Measurements from ENCODE around the gene SURF4. TPM values are rescaled to one million over a fixed set of nuclear protein-coding genes. Genes with fewer than 3 reads are reported as not detected.

Gene SURF4
- total RNA-seq, 2 donors from 2014 or later: 178 to 187 TPM

DNA sequence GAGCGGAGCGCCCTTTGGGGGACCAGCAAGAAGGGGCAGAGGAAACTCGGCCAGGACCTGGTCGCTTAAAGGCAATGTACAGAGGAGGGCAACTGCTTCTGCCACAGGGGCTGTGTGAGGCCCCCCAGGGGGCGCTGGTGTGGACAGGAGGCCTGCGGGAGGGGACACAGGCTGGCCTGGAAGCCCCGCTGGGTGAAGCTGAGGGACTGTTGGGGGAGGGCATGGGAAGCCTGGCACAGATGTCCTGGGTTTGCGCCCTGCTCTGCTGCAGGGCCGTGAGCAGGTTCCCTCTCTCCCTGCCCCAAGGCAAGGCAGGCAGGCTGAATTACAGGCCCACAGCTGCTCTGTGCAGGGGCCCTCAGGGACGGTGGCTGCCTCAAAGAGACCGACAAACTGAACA is 33.3 kb downstream of the SURF4 start:
- DNase-seq: peak; percentile 71
- H3K9me3 ChIP-seq (ENCODE audit: control insufficient read depth, low read length): no peaks in the 10 kb centered on the region
- H3K4me3 ChIP-seq (ENCODE audit: low read length): no peak overlapping the region
- H3K27me3 ChIP-seq (ENCODE audit: control insufficient read depth, insufficient read depth, low read length, poor library complexity, severe bottlenecking): no peaks in the 10 kb centered on the region
- 81 to 91% methylated on average over 7 to 11 of the region's 11 CpGs for WGBS, 2 experiments (ENCODE audit: insufficient coverage in 1 of 2, insufficient read length in 1 of 2)
- TF ChIP-seq, protein P1, sequence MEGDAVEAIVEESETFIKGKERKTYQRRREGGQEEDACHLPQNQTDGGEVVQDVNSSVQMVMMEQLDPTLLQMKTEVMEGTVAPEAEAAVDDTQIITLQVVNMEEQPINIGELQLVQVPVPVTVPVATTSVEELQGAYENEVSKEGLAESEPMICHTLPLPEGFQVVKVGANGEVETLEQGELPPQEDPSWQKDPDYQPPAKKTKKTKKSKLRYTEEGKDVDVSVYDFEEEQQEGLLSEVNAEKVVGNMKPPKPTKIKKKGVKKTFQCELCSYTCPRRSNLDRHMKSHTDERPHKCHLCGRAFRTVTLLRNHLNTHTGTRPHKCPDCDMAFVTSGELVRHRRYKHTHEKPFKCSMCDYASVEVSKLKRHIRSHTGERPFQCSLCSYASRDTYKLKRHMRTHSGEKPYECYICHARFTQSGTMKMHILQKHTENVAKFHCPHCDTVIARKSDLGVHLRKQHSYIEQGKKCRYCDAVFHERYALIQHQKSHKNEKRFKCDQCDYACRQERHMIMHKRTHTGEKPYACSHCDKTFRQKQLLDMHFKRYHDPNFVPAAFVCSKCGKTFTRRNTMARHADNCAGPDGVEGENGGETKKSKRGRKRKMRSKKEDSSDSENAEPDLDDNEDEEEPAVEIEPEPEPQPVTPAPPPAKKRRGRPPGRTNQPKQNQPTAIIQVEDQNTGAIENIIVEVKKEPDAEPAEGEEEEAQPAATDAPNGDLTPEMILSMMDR (conservative IDR thresholded peaks at IDR 0.05): no peak
- Mint-ChIP-seq H3K27me3 (ENCODE audit: insufficient read depth) (no peaks in the 10 kb centered on the region), H3K36me3 (ENCODE audit: low read depth) (peaks cover 76% of the 10 kb centered on the region), H3K9me3 (no peaks in the 10 kb centered on the region), H3K4me1 (peaks cover 8% of the 10 kb centered on the region), H3K4me3 (no peak overlapping the region), H3K27ac (no peak overlapping the region)
- H3K36me3 ChIP-seq (ENCODE audit: control insufficient read depth, insufficient read depth, low read length): peaks cover 65% of the 10 kb centered on the region
- H3K27ac ChIP-seq (ENCODE audit: low read depth, low read length): no peak overlapping the region
- no peak overlapping the region for H3K9ac ChIP-seq (ENCODE audit: extremely low read depth, low read length, poor library complexity, severe bottlenecking)
- H3K4me1 ChIP-seq (ENCODE audit: control insufficient read depth, insufficient read depth, low read length): no peaks in the 10 kb centered on the region

DNA sequence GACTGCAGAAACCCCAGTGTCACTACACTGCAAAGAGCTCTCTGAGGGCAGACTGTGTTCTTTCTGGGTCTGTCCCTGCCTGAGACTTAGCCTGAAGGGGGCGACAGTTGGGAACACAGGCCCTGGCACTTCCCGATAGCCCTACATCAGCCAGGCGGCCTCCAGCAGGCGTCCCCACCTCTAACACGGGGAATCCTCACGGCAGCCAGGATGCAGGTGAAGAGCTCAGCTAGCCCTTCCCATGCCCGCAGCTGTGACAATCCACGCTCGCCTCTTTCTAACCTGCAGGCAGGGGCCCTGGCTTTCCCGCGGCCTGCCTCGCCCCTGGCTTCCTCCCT is 33.8 kb downstream of the SURF4 start:
- peaks cover 76% of the 10 kb centered on the region for H3K36me3 Mint-ChIP-seq (ENCODE audit: low read depth)
- Histone ChIP-seq H3K9ac (ENCODE audit: extremely low read depth, low read length, poor library complexity, severe bottlenecking) (no peak overlapping the region), H3K9me3 (ENCODE audit: control insufficient read depth, low read length) (no peaks in the 10 kb centered on the region), H3K4me3 (ENCODE audit: low read length) (no peak overlapping the region), H3K27me3 (ENCODE audit: control insufficient read depth, insufficient read depth, low read length, poor library complexity, severe bottlenecking) (no peaks in the 10 kb centered on the region), H3K27ac (ENCODE audit: low read depth, low read length) (no peak overlapping the region), H3K36me3 (ENCODE audit: control insufficient read depth, insufficient read depth, low read length) (peaks cover 65% of the 10 kb centered on the region), H3K4me1 (ENCODE audit: control insufficient read depth, insufficient read depth, low read length) (no peaks in the 10 kb centered on the region)
- H3K9me3 Mint-ChIP-seq: no peaks in the 10 kb centered on the region
- H3K4me3 Mint-ChIP-seq: no peak overlapping the region
- 87 to 90% methylated on average over 12 of the region's 12 CpGs for WGBS, 2 experiments (ENCODE audit: insufficient coverage in 1 of 2, insufficient read length in 1 of 2)
- TF ChIP-seq, protein P1 (conservative IDR thresholded peaks at IDR 0.05): peak; percentile 73
- peak; percentile 90 for DNase-seq
- no peaks in the 10 kb centered on the region for H3K27me3 Mint-ChIP-seq (ENCODE audit: insufficient read depth)
- H3K4me1 Mint-ChIP-seq: peaks cover 8% of the 10 kb centered on the region
- H3K27ac Mint-ChIP-seq: peak overlapping the region; percentile 61

DNA sequence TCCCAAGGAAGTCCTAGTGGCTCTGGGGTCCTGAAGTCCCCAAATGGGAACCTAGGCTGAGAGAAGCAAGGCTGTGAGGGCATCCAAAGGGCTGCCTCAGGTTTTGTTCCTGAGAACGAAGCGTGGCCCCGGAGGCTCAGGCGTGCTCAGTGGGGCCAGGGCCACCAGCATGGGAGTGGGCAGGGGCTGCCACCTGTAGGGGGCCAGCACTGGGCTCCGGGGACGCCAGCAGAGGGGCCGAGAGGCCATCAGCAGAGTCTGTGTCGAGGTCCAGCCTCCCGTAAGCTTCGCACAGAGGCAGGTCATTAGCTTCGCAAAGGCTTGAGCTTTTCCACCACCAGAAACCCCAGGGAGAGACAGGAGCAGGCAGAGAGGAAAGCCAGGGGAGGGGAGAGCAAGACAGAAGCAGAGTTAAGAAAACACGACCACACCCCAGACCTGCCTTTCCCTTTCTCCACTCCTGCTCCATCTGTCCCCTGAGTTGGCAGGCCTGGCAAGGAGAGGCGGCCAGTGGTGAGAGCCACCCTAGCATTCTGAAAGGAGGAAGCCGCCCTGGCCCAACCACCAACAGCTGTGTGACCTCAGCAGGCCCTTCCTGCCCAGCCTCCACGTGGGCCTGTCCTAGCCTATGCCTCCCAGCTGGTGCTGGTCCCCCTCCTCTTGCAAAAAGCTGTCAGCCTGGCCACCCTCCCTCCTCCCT is 34.3 kb downstream of the SURF4 start:
- Mint-ChIP-seq H3K27ac (peak overlapping the region; percentile 61), H3K4me1 (peaks cover 3% of the 10 kb centered on the region), H3K4me3 (no peak overlapping the region), H3K9me3 (no peaks in the 10 kb centered on the region), H3K27me3 (ENCODE audit: insufficient read depth) (no peaks in the 10 kb centered on the region), H3K36me3 (ENCODE audit: low read depth) (peaks cover 73% of the 10 kb centered on the region)
- no peak overlapping the region for H3K9ac ChIP-seq (ENCODE audit: extremely low read depth, low read length, poor library complexity, severe bottlenecking)
- H3K27me3 ChIP-seq (ENCODE audit: control insufficient read depth, insufficient read depth, low read length, poor library complexity, severe bottlenecking): no peaks in the 10 kb centered on the region
- 93 to 98% methylated on average over 7 to 15 of the region's 15 CpGs for WGBS, 2 experiments (ENCODE audit: insufficient coverage in 1 of 2, insufficient read length in 1 of 2)
- TF ChIP-seq, protein P1 (conservative IDR thresholded peaks at IDR 0.05): no peak
- no peak overlapping the region for H3K27ac ChIP-seq (ENCODE audit: low read depth, low read length)
- no peaks in the 10 kb centered on the region for H3K4me1 ChIP-seq (ENCODE audit: control insufficient read depth, insufficient read depth, low read length)
- no peaks in the 10 kb centered on the region for H3K9me3 ChIP-seq (ENCODE audit: control insufficient read depth, low read length)
- H3K36me3 ChIP-seq (ENCODE audit: control insufficient read depth, insufficient read depth, low read length): peaks cover 65% of the 10 kb centered on the region
- no peak overlapping the region for H3K4me3 ChIP-seq (ENCODE audit: low read length)
- DNase-seq: no peak

Data from endodermal cell (in vitro differentiated cells).